C4-2B (cell line): ENCODE measurements around the gene FMO5.

ENCODE experiments used
- CTCF ChIP-seq: fragments of 450-650 bp; conservative IDR thresholded peaks from 2 replicates; pipeline ENCODE4 v1.5.1; 2017; ENCODE audit warnings: mild to moderate bottlenecking
- ZFX ChIP-seq: fragments of 450-650 bp; IDR thresholded peaks from 2 replicates; pipeline ENCODE4 v1.6.1; 2017

- TF ChIP-seq CTCF (no peak), ZFX (no peak)
Observed at GRCh38 chr1:147266381-147266780, 41.2 kb upstream of the FMO5 start.
